Endodermal cell (in vitro differentiated cells): ENCODE results near the gene INPPL1. TPM values are rescaled to one million over a fixed set of nuclear protein-coding genes. Genes with fewer than 3 reads are reported as not detected.

Source experiments
- DNase-seq: peaks from one replicate; pipeline ENCODE4 v3.0.0-alpha.2; 2017
- H3K27ac ChIP-seq: 2 replicates; pipeline ENCODE4 v1.5.1; 2013; ENCODE audit warnings: mild to moderate bottlenecking, low read depth, low read length, moderate library complexity
- H3K27me3 ChIP-seq: 2 replicates; pipeline ENCODE4 v1.6.1; 2013; ENCODE audit warnings: mild to moderate bottlenecking, low read length, moderate library complexity; ENCODE audit not compliant: insufficient read depth, control insufficient read depth, poor library complexity, severe bottlenecking
- H3K36me3 ChIP-seq: 2 replicates; pipeline ENCODE4 v1.7.0; 2013; ENCODE audit warnings: mild to moderate bottlenecking, low read length, moderate library complexity; ENCODE audit not compliant: control insufficient read depth, insufficient read depth
- H3K4me1 ChIP-seq: one replicate; pipeline ENCODE4 v1.7.0; 2013; ENCODE audit warnings: low read length; ENCODE audit not compliant: control insufficient read depth, insufficient read depth
- H3K4me3 ChIP-seq: 2 replicates; pipeline ENCODE4 v1.5.1; 2013; ENCODE audit warnings: mild to moderate bottlenecking, low read length, moderate library complexity
- H3K9ac ChIP-seq: 2 replicates; pipeline ENCODE4 v1.6.1; 2013; ENCODE audit warnings: mild to moderate bottlenecking, low read length, moderate library complexity; ENCODE audit not compliant: poor library complexity, severe bottlenecking; ENCODE audit errors: extremely low read depth
- H3K9me3 ChIP-seq: 2 replicates; pipeline ENCODE4 v1.6.1; 2013; ENCODE audit warnings: mild to moderate bottlenecking, low read length, moderate library complexity; ENCODE audit not compliant: control insufficient read depth
- H3K27ac Mint-ChIP-seq: 2 replicates; pipeline ENCODE4 v1.8.0; 2020; ENCODE audit warnings: mixed read lengths
- H3K27me3 Mint-ChIP-seq: 2 replicates; pipeline ENCODE4 v1.8.0; 2021; ENCODE audit warnings: mild to moderate bottlenecking, mixed read lengths; ENCODE audit not compliant: insufficient read depth
- H3K36me3 Mint-ChIP-seq: 2 replicates; pipeline ENCODE4 v1.8.0; 2020; ENCODE audit warnings: low read depth, mixed read lengths
- H3K4me1 Mint-ChIP-seq: 2 replicates; pipeline ENCODE4 v1.8.0; 2020; ENCODE audit warnings: mixed read lengths
- H3K4me3 Mint-ChIP-seq: 2 replicates; pipeline ENCODE4 v1.8.0; 2020; ENCODE audit warnings: mild to moderate bottlenecking, moderate library complexity, mixed read lengths
- H3K9me3 Mint-ChIP-seq: 2 replicates; pipeline ENCODE4 v1.8.0; 2020; ENCODE audit warnings: mild to moderate bottlenecking, mixed read lengths
- CTCF ChIP-seq: fragments of 200-600 bp; sonication (generic); conservative IDR thresholded peaks from 2 replicates; pipeline ENCODE4 v1.5.0; 2021; ENCODE audit warnings: antibody characterized with exemption, mild to moderate bottlenecking
- WGBS, 2 experiments: methylation state at CpG; one replicate each; pipeline versions ENCODE4 v1.1.5 to v1.1.7; 2013; ENCODE audit warnings: missing lambda C conversion rate in 2 of 2, mixed read lengths in 1 of 2; ENCODE audit not compliant: insufficient coverage in 1 of 2, insufficient read length in 1 of 2; 5-methylcytosine and 5-hydroxymethylcytosine counted together
- total RNA-seq, 2 donors: library from RNA; stranded (reverse); fragmentation: NEBNext Ultra II Directional in 1 of 2; extraction: Animal tissue kit (Norgen Biotek cat#: 25700) in 1 of 2; gene quantifications; 2 replicates in 1 of 2; 3 replicates in 1 of 2; pipeline ENCODE4 v1.2.1, GENCODE V29; 2021

The INPPL1 gene
- total RNA-seq, 2 donors from 2014 or later = 230 to 325 TPM

GRCh38 chr11:72271980-72272379, 47.4 kb downstream of the INPPL1 start:
- Mint-ChIP-seq H3K4me1 (no peaks in the 10 kb centered on the region), H3K27ac (no peak overlapping the region), H3K9me3 (peaks cover 4% of the 10 kb centered on the region), H3K4me3 (no peak overlapping the region), H3K36me3 (no peaks in the 10 kb centered on the region), H3K27me3 (peaks cover 10% of the 10 kb centered on the region)
- DNase-seq = no peak
- no peaks in the 10 kb centered on the region for H3K36me3 ChIP-seq
- 79 to 100% methylated on average over 1 of the region's 1 CpG for WGBS, 2 experiments
- no peaks in the 10 kb centered on the region for H3K9me3 ChIP-seq
- no peak for TF ChIP-seq CTCF
- H3K9ac ChIP-seq = no peak overlapping the region
- H3K27ac ChIP-seq = no peak overlapping the region
- no peaks in the 10 kb centered on the region for H3K27me3 ChIP-seq
- H3K4me3 ChIP-seq = no peak overlapping the region
- H3K4me1 ChIP-seq = no peaks in the 10 kb centered on the region

GRCh38 chr11:72274435-72274834, 49.9 kb downstream of the INPPL1 start:
- Mint-ChIP-seq H3K27ac (no peak overlapping the region), H3K9me3 (peaks cover 4% of the 10 kb centered on the region), H3K4me3 (no peak overlapping the region), H3K36me3 (no peaks in the 10 kb centered on the region), H3K27me3 (peaks cover 10% of the 10 kb centered on the region), H3K4me1 (no peaks in the 10 kb centered on the region)
- 93 to 96% methylated on average over 3 to 6 of the region's 6 CpGs for WGBS, 2 experiments
- no peak overlapping the region for H3K27ac ChIP-seq
- no peak for DNase-seq
- H3K4me1 ChIP-seq = no peaks in the 10 kb centered on the region
- no peaks in the 10 kb centered on the region for H3K36me3 ChIP-seq
- H3K9me3 ChIP-seq = no peaks in the 10 kb centered on the region
- no peaks in the 10 kb centered on the region for H3K27me3 ChIP-seq
- no peak overlapping the region for H3K4me3 ChIP-seq
- TF ChIP-seq CTCF = no peak
- no peak overlapping the region for H3K9ac ChIP-seq

- Histone ChIP-seq H3K27me3 (no peaks in the 10 kb centered on the region), H3K4me1 (no peaks in the 10 kb centered on the region), H3K27ac (no peak overlapping the region), H3K9ac (no peak overlapping the region), H3K9me3 (no peaks in the 10 kb centered on the region), H3K4me3 (no peak overlapping the region), H3K36me3 (no peaks in the 10 kb centered on the region)
- peaks cover 4% of the 10 kb centered on the region for H3K9me3 Mint-ChIP-seq
- H3K4me3 Mint-ChIP-seq = no peak overlapping the region
- no peak overlapping the region for H3K27ac Mint-ChIP-seq
- peaks cover 12% of the 10 kb centered on the region for H3K27me3 Mint-ChIP-seq
- no peak for TF ChIP-seq CTCF
- DNase-seq = no peak
- no peaks in the 10 kb centered on the region for H3K4me1 Mint-ChIP-seq
- H3K36me3 Mint-ChIP-seq = no peaks in the 10 kb centered on the region
Observed at GRCh38 chr11:72278905-72279304, 54.3 kb downstream of the INPPL1 start.
